Testis (tissue), 3 donors: Measurements from ENCODE around the gene VMA21. TPM values are rescaled to one million over a fixed set of nuclear protein-coding genes. Genes with fewer than 3 reads are reported as not detected.

Experiments
- DNase-seq: peaks from one replicate; pipeline ENCODE4 v3.0.0-alpha.2; 2019
- H3K27ac ChIP-seq, 2 donors: fragments of 200-600 bp; sonication (generic); one replicate each; pipeline ENCODE4 v1.5.1; 2019
- H3K27me3 ChIP-seq: fragments of 200-600 bp; sonication (generic); one replicate; pipeline ENCODE4 v1.5.1; 2019
- H3K36me3 ChIP-seq: fragments of 200-600 bp; sonication (generic); one replicate; pipeline ENCODE4 v1.5.1; 2017; ENCODE audit warnings: low read depth; ENCODE audit errors: missing control alignments
- H3K4me1 ChIP-seq: fragments of 200-600 bp; sonication (generic); one replicate; pipeline ENCODE4 v1.5.1; 2019
- H3K4me3 ChIP-seq, 2 donors: fragments of 200-600 bp; sonication (generic); one replicate each; pipeline ENCODE4 v1.5.1; 2017 to 2019
- H3K9me3 ChIP-seq: fragments of 200-600 bp; sonication (generic); one replicate; pipeline ENCODE4 v1.5.1; 2017
- CTCF ChIP-seq, 3 experiments: fragments of 450-650 bp in 2 of 3; fragments of 200-600 bp in 1 of 3; sonication (generic) in 1 of 3; IDR thresholded peaks; one replicate each; pipeline ENCODE4 v1.5.1; 2016 to 2019; ENCODE audit warnings: antibody characterized with exemption in 3 of 3, mild to moderate bottlenecking in 2 of 3, moderate library complexity in 1 of 3
- POLR2A ChIP-seq: fragments of 450-650 bp; IDR thresholded peaks from one replicate; pipeline ENCODE4 v1.6.1; 2017; ENCODE audit warnings: antibody characterized with exemption, mild to moderate bottlenecking, moderate library complexity
- WGBS, 2 donors: methylation state at CpG; one replicate each; pipeline ENCODE4 v1.1.5; 2018; 5-methylcytosine and 5-hydroxymethylcytosine counted together
- intact Hi-C: fragments of 100-400 bp; cut with DNase I; formaldehyde crosslinking; loops from one replicate; pipeline ENCODE4 v1.15.1; 2023; ENCODE audit warnings: low total_unique reads
- polyA plus RNA-seq: library from polyadenylated mRNA; stranded (reverse); fragments of 350-450 nt; fragmentation: Illumina TruSeq; extraction: RNeasy Lipid Tissue Mini Kit (QIAGEN cat#74804); gene quantifications from one replicate; pipeline ENCODE4 v1.2.3, GENCODE V29; 2014; ENCODE audit warnings: low read depth, low replicate concordance; ENCODE audit not compliant: insufficient read depth
- total RNA-seq, 2 donors: library from RNA; depleted of rRNA; stranded (reverse); fragments of >200 nt; gene quantifications; one replicate each; pipeline ENCODE4 v1.2.3, GENCODE V29; 2016

VMA21 gene
- total and polyA plus RNA-seq, 3 donors from 2014 or later = 16.2 to 33.0 (median 31.9) TPM

GRCh38 chrX:151458824-151459223 lies 61.8 kb downstream of the VMA21 start:
- no peaks in the 10 kb centered on the region for H3K27me3 ChIP-seq
- no peaks in the 10 kb centered on the region for H3K4me1 ChIP-seq
- no peaks in the 10 kb centered on the region for H3K9me3 ChIP-seq
- intact Hi-C loops = no loop called here
- H3K36me3 ChIP-seq = no peaks in the 10 kb centered on the region
- no peak overlapping the region for H3K27ac ChIP-seq
- TF ChIP-seq CTCF (IDR thresholded peaks at IDR 0.05) (no peak), POLR2A (no peak)
- H3K4me3 ChIP-seq = no peak overlapping the region
- 85 to 96% methylated on average over 1 of the region's 1 CpG for WGBS, 2 donors
- DNase-seq = no peak

Other genes starting within 250 kb of the VMA21 start
- gene GPR50, start 220.6 kb upstream of the VMA21 start, total RNA-seq = under 1 TPM in 1 of 2 donors, not detected in 1; 0.24 TPM
- not detected for gene GPR50, start 220.6 kb upstream of the VMA21 start, polyA plus RNA-seq
- 10 to 100 TPM; 31.1 to 34.1 TPM for gene PASD1, start 166.5 kb downstream of the VMA21 start, total RNA-seq
- gene PASD1, start 166.5 kb downstream of the VMA21 start, polyA plus RNA-seq = 29.4 TPM